Urinary bladder (tissue), 4 donors: Measurements from ENCODE around the gene MYOCOS. TPM values are rescaled to one million over a fixed set of nuclear protein-coding genes. Genes with fewer than 3 reads are reported as not detected.
A peak's percentile ranks its signal among the peaks of the same experiment; 100 is the strongest.
"Not testable (repeated sequence)": the region's sequence is repeated elsewhere in the genome, so short reads cannot be mapped to it uniquely, and the experiment has no call there.

Experiments used
- DNase-seq: peaks from one replicate; pipeline ENCODE4 v3.0.0-alpha.2; 2015; ENCODE audit errors: extremely low spot score
- H3K27ac ChIP-seq: one replicate; pipeline ENCODE4 v1.5.1; 2013; ENCODE audit warnings: low read depth, mild to moderate bottlenecking, moderate library complexity
- H3K36me3 ChIP-seq: one replicate; pipeline ENCODE4 v1.6.1; 2013; ENCODE audit warnings: mild to moderate bottlenecking, moderate library complexity; ENCODE audit not compliant: insufficient read depth
- H3K4me1 ChIP-seq: one replicate; pipeline ENCODE4 v1.6.1; 2013; ENCODE audit warnings: mild to moderate bottlenecking, moderate library complexity; ENCODE audit not compliant: insufficient read depth
- H3K4me3 ChIP-seq: one replicate; pipeline ENCODE4 v1.5.1; 2013; ENCODE audit warnings: low read depth, low read length
- WGBS: extraction: QIAGEN DNeasy Blood & Tissue Kit; methylation state at CpG from one replicate; pipeline ENCODE4 v1.1.7; 2013; 5-methylcytosine and 5-hydroxymethylcytosine counted together
- polyA plus RNA-seq: library from polyadenylated mRNA; stranded (reverse); fragments of 200-250 nt; gene quantifications from one replicate; pipeline ENCODE4 v1.2.3, GENCODE V29; 2013
- total RNA-seq: library from RNA; depleted of rRNA; stranded (reverse); fragments of >200 nt; gene quantifications from one replicate; pipeline ENCODE4 v1.2.3, GENCODE V29; 2014
- donor health status: healthy with polysubstance abuse.
- donor health status: healthy.

Gene MYOCOS
- total and polyA plus RNA-seq, 2 donors, result not detected

GRCh38 chr1:171656206-171656605 is 34.2 kb downstream of the MYOCOS start:
- H3K27ac ChIP-seq, H3K4me3 ChIP-seq, DNase-seq, H3K4me1 ChIP-seq, H3K36me3 ChIP-seq: not testable (repeated sequence)
- 95% methylated on average over 9 of the region's 9 CpGs for WGBS

DNA sequence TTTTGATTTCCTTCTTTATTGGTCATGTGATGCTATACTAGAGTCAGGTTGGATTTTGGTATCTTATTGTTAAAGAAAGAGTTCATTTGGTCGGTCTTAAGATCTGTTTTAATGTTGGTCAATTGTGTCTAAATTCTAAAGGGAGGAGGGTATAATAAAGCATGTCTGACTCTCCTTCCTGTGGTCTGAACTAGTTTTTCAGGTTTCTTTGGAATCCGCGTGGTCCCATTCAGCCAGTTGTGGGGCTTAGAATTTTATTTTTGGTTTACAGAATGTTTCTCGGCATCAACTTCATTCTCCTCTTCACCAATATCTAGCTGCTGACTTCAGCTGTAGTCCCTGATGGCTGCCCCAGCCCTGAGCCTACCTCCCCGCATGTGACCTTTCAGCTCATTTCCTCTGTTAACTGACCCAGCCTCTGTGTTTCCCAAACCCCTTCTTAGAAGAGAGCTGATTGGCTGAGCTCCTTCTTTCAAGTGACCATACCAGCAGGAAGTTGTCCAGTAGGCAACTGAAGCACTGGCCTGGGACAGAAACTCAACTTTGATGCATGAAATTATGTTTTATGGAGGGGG is 39.1 kb downstream of the MYOCOS start:
- H3K4me1 ChIP-seq, result no peaks in the 10 kb centered on the region
- DNase-seq, result no peak
- no peaks in the 10 kb centered on the region for H3K36me3 ChIP-seq
- no peak overlapping the region for H3K27ac ChIP-seq
- no peak overlapping the region for H3K4me3 ChIP-seq
- 88% methylated on average over 5 of the region's 5 CpGs for WGBS

GRCh38 chr1:171663036-171663853 is 41.2 kb downstream of the MYOCOS start:
- 60% methylated on average over 7 of the region's 7 CpGs for WGBS
- Histone ChIP-seq H3K27ac (no peak overlapping the region), H3K4me3 (no peak overlapping the region), H3K4me1 (no peaks in the 10 kb centered on the region), H3K36me3 (no peaks in the 10 kb centered on the region)
- no peak for DNase-seq

- Histone ChIP-seq H3K4me1 (no peaks in the 10 kb centered on the region), H3K36me3 (no peaks in the 10 kb centered on the region), H3K27ac (no peak overlapping the region), H3K4me3 (no peak overlapping the region)
- WGBS, result 66% methylated on average over 4 of the region's 4 CpGs
- no peak for DNase-seq
Measured at GRCh38 chr1:171663854-171664575, 42.0 kb downstream of the MYOCOS start.

GRCh38 chr1:171664976-171665375 is 42.9 kb downstream of the MYOCOS start:
- DNase-seq, result no peak
- Histone ChIP-seq H3K4me1 (no peaks in the 10 kb centered on the region), H3K4me3 (no peak overlapping the region), H3K36me3 (no peaks in the 10 kb centered on the region), H3K27ac (no peak overlapping the region)

DNA sequence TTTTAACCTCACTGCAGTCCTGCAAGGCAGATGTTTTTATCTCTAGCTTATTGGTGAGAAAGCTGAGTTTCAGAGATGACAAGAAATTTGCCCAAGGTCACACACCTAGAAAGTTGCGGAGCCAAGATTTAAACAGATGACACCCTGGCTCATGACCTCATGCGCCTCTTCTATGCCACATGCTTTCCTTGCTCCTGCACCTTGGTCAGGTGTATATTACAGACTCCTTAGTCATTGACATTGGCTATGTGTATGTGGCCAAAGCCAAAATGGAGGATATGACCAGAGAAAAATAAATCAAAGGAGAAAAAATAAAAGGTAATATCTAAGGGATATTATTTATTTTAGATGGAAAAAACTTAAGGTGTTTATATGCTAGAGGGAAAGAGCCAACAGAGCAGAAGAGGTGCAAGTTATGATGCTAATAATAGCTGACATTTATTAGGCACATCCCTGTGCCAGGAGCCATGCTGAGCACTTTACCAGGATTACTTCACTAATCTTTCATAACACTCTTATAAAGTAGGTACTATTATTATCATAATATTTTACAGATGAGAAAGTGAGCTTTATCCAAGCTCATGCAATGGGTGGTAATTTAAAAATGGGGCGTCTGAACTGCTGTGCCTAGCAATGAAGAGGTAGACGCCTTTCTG is 44.2 kb downstream of the MYOCOS start:
- Histone ChIP-seq H3K27ac (no peak overlapping the region), H3K4me1 (no peaks in the 10 kb centered on the region), H3K36me3 (no peaks in the 10 kb centered on the region), H3K4me3 (no peak overlapping the region)
- DNase-seq, result no peak
- 57% methylated on average over 4 of the region's 4 CpGs for WGBS

GRCh38 chr1:171668372-171668771 is 46.3 kb downstream of the MYOCOS start:
- Histone ChIP-seq H3K4me1 (no peaks in the 10 kb centered on the region), H3K4me3 (no peak overlapping the region), H3K36me3 (no peaks in the 10 kb centered on the region), H3K27ac (no peak overlapping the region)
- DNase-seq, result no peak
- 97% methylated on average over 5 of the region's 5 CpGs for WGBS

GRCh38 chr1:171670739-171671138 is 48.7 kb downstream of the MYOCOS start:
- DNase-seq, result no peak
- WGBS, result 97% methylated on average over 28 of the region's 28 CpGs
- H3K36me3 ChIP-seq, result no peaks in the 10 kb centered on the region
- H3K4me1 ChIP-seq, result no peaks in the 10 kb centered on the region
- no peak overlapping the region for H3K4me3 ChIP-seq
- no peak overlapping the region for H3K27ac ChIP-seq

DNA sequence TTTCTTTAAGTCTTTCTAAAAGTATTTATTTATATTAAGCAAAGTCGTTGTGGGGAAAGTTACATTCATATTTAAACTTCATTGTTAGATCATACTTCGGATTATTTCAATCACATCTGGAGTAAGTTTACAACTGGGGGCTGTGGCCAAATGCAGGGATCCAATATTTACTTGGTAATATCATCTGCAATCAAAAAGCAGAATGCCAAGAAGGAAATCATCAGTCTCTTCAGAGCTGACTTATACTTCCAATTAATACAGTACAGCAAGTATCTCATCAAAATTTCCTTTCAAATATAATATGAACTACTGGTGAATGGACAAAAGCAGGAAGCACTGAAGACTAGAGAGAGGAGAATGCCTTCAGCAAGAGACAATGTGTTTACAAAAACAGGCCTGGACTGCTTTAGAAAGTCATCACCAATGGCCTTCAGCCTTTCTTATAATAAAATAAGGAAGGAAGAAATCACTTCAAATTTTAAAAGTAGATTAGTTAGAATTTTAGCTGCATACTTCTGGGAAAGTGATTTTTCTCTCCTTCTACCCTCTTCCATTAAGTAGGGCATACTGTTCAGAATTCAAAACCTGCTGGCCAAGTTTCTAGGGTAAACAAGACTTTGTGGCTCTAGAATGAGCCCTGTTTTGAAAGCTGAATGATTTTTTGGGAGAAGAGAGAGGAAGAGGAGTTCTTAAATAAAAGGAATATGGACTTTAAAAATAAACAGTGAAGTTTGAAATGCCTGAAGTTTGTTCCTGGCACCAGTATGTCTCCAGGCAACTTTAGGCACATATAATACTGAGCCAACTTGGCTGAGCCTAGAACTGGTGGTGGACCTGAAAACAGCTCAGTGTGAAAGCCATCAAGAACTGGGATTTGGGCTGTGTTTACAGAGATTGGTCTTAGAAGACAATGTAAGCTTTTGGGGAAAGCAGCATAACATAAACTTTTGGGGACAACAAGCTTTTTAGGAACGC is 52.7 kb downstream of the MYOCOS start:
- Histone ChIP-seq H3K4me1 (no peaks in the 10 kb centered on the region), H3K36me3 (no peaks in the 10 kb centered on the region), H3K27ac (peak overlapping the region; percentile 50), H3K4me3 (no peak overlapping the region)
- 29% methylated on average over 3 of the region's 3 CpGs for WGBS
- DNase-seq, result no peak

Other genes with a start within 250 kb of the MYOCOS start
- gene PRRC2C, start 136.7 kb upstream of the MYOCOS start, total RNA-seq, result 69.9 TPM
- 36.5 TPM for gene PRRC2C, start 136.7 kb upstream of the MYOCOS start, polyA plus RNA-seq
- gene MYOC, start 30.4 kb downstream of the MYOCOS start, total RNA-seq, result 1.4 TPM
- 32.2 TPM for gene MYOC, start 30.4 kb downstream of the MYOCOS start, polyA plus RNA-seq
- 20.9 TPM for gene VAMP4, start 119.8 kb downstream of the MYOCOS start, total RNA-seq
- 8.1 TPM for gene VAMP4, start 119.8 kb downstream of the MYOCOS start, polyA plus RNA-seq
- 14.9 TPM for gene METTL13, start 159.4 kb downstream of the MYOCOS start, total RNA-seq
- 22.1 TPM for gene METTL13, start 159.4 kb downstream of the MYOCOS start, polyA plus RNA-seq
- gene DNM3, start 219.3 kb downstream of the MYOCOS start, total RNA-seq, result 11.7 TPM
- 3.2 TPM for gene DNM3, start 219.3 kb downstream of the MYOCOS start, polyA plus RNA-seq